Thoracic aorta (tissue), 2 donors: ENCODE measurements around the gene ADAM15. TPM values are rescaled to one million over a fixed set of nuclear protein-coding genes. Genes with fewer than 3 reads are reported as not detected.

Source experiments
- ATAC-seq: fragments of 150-250 bp; one replicate; pipeline ENCODE4 v1.8.0; 2017; ENCODE audit warnings: low read depth; ENCODE audit not compliant: insufficient number of reproducible peaks, low FRiP score
- DNase-seq: peaks from one replicate; pipeline ENCODE4 v3.0.0-alpha.2; 2020; ENCODE audit warnings: low spot score
- H3K27ac ChIP-seq, 2 donors: fragments of 200-600 bp; sonication (generic); 1 replicate in 1 of 2; 2 replicates in 1 of 2; pipeline ENCODE4 v1.5.1; 2016; ENCODE audit warnings: mild to moderate bottlenecking in 2 of 2, moderate library complexity in 2 of 2
- H3K27me3 ChIP-seq: fragments of 200-600 bp; sonication (generic); replicated peaks from 2 replicates; pipeline ENCODE4 v1.6.0; 2016; ENCODE audit warnings: mild to moderate bottlenecking; ENCODE audit not compliant: insufficient read depth
- H3K36me3 ChIP-seq: fragments of 200-600 bp; sonication (generic); one replicate; pipeline ENCODE4 v1.5.1; 2016
- H3K4me1 ChIP-seq, 2 donors: fragments of 200-600 bp; sonication (generic); 1 replicate in 1 of 2; 2 replicates in 1 of 2; pipeline versions ENCODE4 v1.5.1 to v1.6.0; 2016; ENCODE audit warnings: low read depth in 2 of 2, mild to moderate bottlenecking in 1 of 2; ENCODE audit not compliant: control insufficient read depth in 1 of 2
- H3K4me3 ChIP-seq: fragments of 200-600 bp; sonication (generic); 2 replicates; pipeline ENCODE4 v1.5.1; 2016; ENCODE audit warnings: mild to moderate bottlenecking
- H3K9me3 ChIP-seq: fragments of 200-600 bp; sonication (generic); 2 replicates; pipeline ENCODE4 v1.5.1; 2016
- CTCF ChIP-seq: fragments of 200-600 bp; sonication (generic); IDR thresholded peaks from one replicate; pipeline ENCODE4 v1.5.1; 2019; ENCODE audit warnings: antibody characterized with exemption
- total RNA-seq, 2 donors: library from RNA; depleted of rRNA; stranded (reverse); fragments of >200 nt; gene quantifications; one replicate each; pipeline versions ENCODE4 v1.1.0 to v1.2.3, GENCODE V29; 2016

The ADAM15 gene
- total RNA-seq, 2 donors from 2014 or later = 119 to 144 TPM

- no peak for ATAC-seq
- Histone ChIP-seq H3K36me3 (peaks cover 4% of the 10 kb centered on the region), H3K9me3 (no peaks in the 10 kb centered on the region), H3K4me3 (peak overlapping the region; percentile 92), H3K27me3 (no peaks in the 10 kb centered on the region), H3K4me1 (peaks cover 9 to 27% of the 10 kb centered on the region in 2 donors), H3K27ac (peak overlapping the region; percentile 83 to 93)
- no peak for TF ChIP-seq CTCF
- DNase-seq = no peak
These were observed 1.2 kb upstream of the ADAM15 start for GRCh38 chr1:155049651-155050559.

GRCh38 chr1:155051342-155051776, 243 bp downstream of the ADAM15 start:
- DNase-seq (no peak), ATAC-seq (peak; percentile 14)
- Histone ChIP-seq H3K36me3 (peaks cover 4% of the 10 kb centered on the region), H3K4me3 (peak overlapping the region; percentile 92), H3K27ac (peak overlapping the region; percentile 75 to 85), H3K27me3 (no peaks in the 10 kb centered on the region), H3K9me3 (no peaks in the 10 kb centered on the region), H3K4me1 (peaks cover 9 to 27% of the 10 kb centered on the region in 2 donors)
- no peak for TF ChIP-seq CTCF

GRCh38 chr1:155051777-155052398, 772 bp downstream of the ADAM15 start:
- H3K9me3 ChIP-seq = no peaks in the 10 kb centered on the region
- H3K4me1 ChIP-seq = peaks cover 9 to 27% of the 10 kb centered on the region in 2 donors
- peaks cover 4% of the 10 kb centered on the region for H3K36me3 ChIP-seq
- DNase-seq (no peak), ATAC-seq (no peak)
- peak overlapping the region; percentile 92 for H3K4me3 ChIP-seq
- peak overlapping the region; percentile 75 to 85 for H3K27ac ChIP-seq
- H3K27me3 ChIP-seq = no peaks in the 10 kb centered on the region
- TF ChIP-seq CTCF = no peak

- DNase-seq (no peak), ATAC-seq (no peak)
- peak overlapping the region in 1 of 2 donors; percentile 85 for H3K27ac ChIP-seq
- peak overlapping the region; percentile 92 for H3K4me3 ChIP-seq
- no peak for TF ChIP-seq CTCF
- peaks cover 4% of the 10 kb centered on the region for H3K36me3 ChIP-seq
- no peaks in the 10 kb centered on the region for H3K9me3 ChIP-seq
- no peaks in the 10 kb centered on the region for H3K27me3 ChIP-seq
- peaks cover 9 to 27% of the 10 kb centered on the region in 2 donors for H3K4me1 ChIP-seq
These were observed 1.6 kb downstream of the ADAM15 start for GRCh38 chr1:155052439-155053395.
